Heart right ventricle (tissue), 16 donors: ENCODE results near the gene ZNF273. TPM values are rescaled to one million over a fixed set of nuclear protein-coding genes. Genes with fewer than 3 reads are reported as not detected.

Experiments used
- ATAC-seq, 8 donors: fragments of 200-7000 bp; cut with Tn5 transposase; one replicate each; pipeline ENCODE4 v1.9.1; 2020; ENCODE audit warnings: mild to moderate bottlenecking in 8 of 8, moderate library complexity in 8 of 8, moderate number of reproducible peaks in 1 of 8
- DNase-seq, 2 donors: peaks; one replicate each; pipeline ENCODE4 v3.0.0-alpha.2; 2020
- H3K27ac ChIP-seq, 10 donors: fragments of 200-600 bp; sonication (generic) in 2 of 10; one replicate each; pipeline versions ENCODE4 v1.5.0 to v1.8.0; 2020 to 2022; ENCODE audit warnings: mild to moderate bottlenecking in 3 of 10
- H3K27me3 ChIP-seq, 7 donors: fragments of 200-600 bp; one replicate each; pipeline ENCODE4 v1.8.0; 2021 to 2022; ENCODE audit warnings: mild to moderate bottlenecking in 2 of 7
- H3K36me3 ChIP-seq, 9 donors: fragments of 200-600 bp; sonication (generic) in 1 of 9; one replicate each; pipeline versions ENCODE4 v1.5.0 to v1.8.0; 2020 to 2022; ENCODE audit warnings: mild to moderate bottlenecking in 2 of 9
- H3K4me1 ChIP-seq, 9 donors: fragments of 200-600 bp; sonication (generic) in 1 of 9; one replicate each; pipeline versions ENCODE4 v1.5.0 to v1.8.0; 2020 to 2022; ENCODE audit warnings: mild to moderate bottlenecking in 4 of 9
- H3K4me3 ChIP-seq, 10 donors: fragments of 200-600 bp; sonication (generic) in 2 of 10; one replicate each; pipeline versions ENCODE4 v1.5.0 to v1.8.0; 2020 to 2022; ENCODE audit warnings: mild to moderate bottlenecking in 7 of 10, moderate library complexity in 2 of 10
- H3K9me3 ChIP-seq, 11 donors: fragments of 200-600 bp in 10 of 11; sonication (generic) in 2 of 11; one replicate each; pipeline versions ENCODE4 v1.5.0 to v1.8.0; 2013 to 2022; ENCODE audit warnings: mild to moderate bottlenecking in 2 of 11, control low read depth in 1 of 11, moderate library complexity in 1 of 11
- WGBS, 2 donors: extraction: QIAGEN DNeasy Blood & Tissue Kit; methylation state at CpG; one replicate each; pipeline ENCODE4 v1.1.7; 2013; ENCODE audit warnings: inconsistent platforms in 1 of 2; 5-methylcytosine and 5-hydroxymethylcytosine counted together
- intact Hi-C, 10 donors: fragments of 100-400 bp; cut with DNase I; formaldehyde crosslinking; loops; one replicate each; pipeline versions ENCODE4 v1.11.1 to v1.14.2; 2022
- polyA plus RNA-seq, 2 donors: library from polyadenylated mRNA; stranded (reverse); fragments of 200-250 nt; gene quantifications; one replicate each; pipeline ENCODE4 v1.2.3, GENCODE V29; 2013
- total RNA-seq, 10 donors: library from RNA; stranded (reverse); fragmentation: NEBNext Ultra II Directional in 3 of 10; extraction: Animal tissue kit (Norgen Biotek cat#: 25700) in 3 of 10; gene quantifications; one replicate each; pipeline versions ENCODE4 v1.2.1 to v1.2.4, GENCODE V29; 2021 to 2023
- TF ChIP-seq, protein P1 (sequence below), 9 donors: fragments of 200-600 bp; sonication (generic) in 2 of 9; IDR thresholded peaks; one replicate each; pipeline versions ENCODE4 v1.5.0 to v1.8.0; 2021 to 2022; ENCODE audit warnings: antibody characterized with exemption in 9 of 9, mild to moderate bottlenecking in 5 of 9, moderate library complexity in 1 of 9
- donor health status: Arrhythmogenic right ventricular cardiomyopathy.
- donor health status: ischemic (EF 13 %, LVEDD 7.1; RV severe dilation, severe dysfunction).
- donor health status: healthy with polysubstance abuse.
- donor health status: DM: no; HTN: yes; CAD: no.
- donor health status: DM: no; HTN: no; CAD: no.
- donor health status: ischemic (EF 25% LVEDD 6.9; RV normal size, moderate dysfunction).
- donor health status: ischemic (EF 25% LVEDD 5.7; RV mildly dilated, moderate dysfunction).
- donor health status: healthy.
- donor health status: DM: yes; HTN: yes; CAD: no.
- donor health status: Ischemic cardiomyopathy.
- donor health status: ischemic (EF 35%, LVEDD 5.7; RV mildly dilated, moderate dysfunction).
- donor health status: nonischemic (EF 11% LVEDD 7.7; RV severe dilation, severe dysfunction).
- donor health status: DM: yes; HTN: yes; CAD: no.
- donor health status: PGD.
- donor health status: ischemic (EF 29% LVEDD 5.4; RV normal size, mild dysfunction).
- donor health status: nonischemic (EF 23%, LVEDD 6.1; RV moderate dilation, normal function).

ZNF273 gene
- total and polyA plus RNA-seq, 12 donors, result 0.90 to 3.1 (median 1.6) TPM

DNA sequence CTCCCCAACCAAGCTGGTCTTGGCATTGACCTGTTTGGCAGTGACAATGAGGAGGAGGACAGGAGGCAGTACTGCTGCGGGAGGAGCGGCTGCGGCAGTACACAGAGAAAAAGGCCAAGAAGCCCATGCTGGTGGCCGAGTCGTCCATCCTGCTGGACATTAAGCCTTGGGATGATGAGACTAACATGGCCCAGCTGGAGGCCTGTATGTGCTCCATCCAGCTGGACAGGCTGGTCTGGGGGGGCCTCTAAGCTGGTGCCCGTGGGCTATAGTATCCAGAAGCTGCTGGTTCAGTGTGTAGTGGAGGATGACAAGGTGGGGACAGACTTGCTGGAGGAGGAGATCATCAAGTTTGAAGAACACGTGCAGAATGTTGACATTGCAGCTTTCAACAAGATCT is 39.1 kb upstream of the ZNF273 start:
- peaks cover 0 to 7% (median 0%) of the 10 kb centered on the region in 11 donors for H3K9me3 ChIP-seq
- TF ChIP-seq, protein P1, sequence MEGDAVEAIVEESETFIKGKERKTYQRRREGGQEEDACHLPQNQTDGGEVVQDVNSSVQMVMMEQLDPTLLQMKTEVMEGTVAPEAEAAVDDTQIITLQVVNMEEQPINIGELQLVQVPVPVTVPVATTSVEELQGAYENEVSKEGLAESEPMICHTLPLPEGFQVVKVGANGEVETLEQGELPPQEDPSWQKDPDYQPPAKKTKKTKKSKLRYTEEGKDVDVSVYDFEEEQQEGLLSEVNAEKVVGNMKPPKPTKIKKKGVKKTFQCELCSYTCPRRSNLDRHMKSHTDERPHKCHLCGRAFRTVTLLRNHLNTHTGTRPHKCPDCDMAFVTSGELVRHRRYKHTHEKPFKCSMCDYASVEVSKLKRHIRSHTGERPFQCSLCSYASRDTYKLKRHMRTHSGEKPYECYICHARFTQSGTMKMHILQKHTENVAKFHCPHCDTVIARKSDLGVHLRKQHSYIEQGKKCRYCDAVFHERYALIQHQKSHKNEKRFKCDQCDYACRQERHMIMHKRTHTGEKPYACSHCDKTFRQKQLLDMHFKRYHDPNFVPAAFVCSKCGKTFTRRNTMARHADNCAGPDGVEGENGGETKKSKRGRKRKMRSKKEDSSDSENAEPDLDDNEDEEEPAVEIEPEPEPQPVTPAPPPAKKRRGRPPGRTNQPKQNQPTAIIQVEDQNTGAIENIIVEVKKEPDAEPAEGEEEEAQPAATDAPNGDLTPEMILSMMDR (IDR thresholded peaks at IDR 0.05), result no peak
- no peaks in the 10 kb centered on the region for H3K4me1 ChIP-seq
- H3K4me3 ChIP-seq, result no peak overlapping the region
- WGBS, 2 donors, result 79 to 83% methylated on average over 7 of the region's 7 CpGs
- no peak overlapping the region for H3K27ac ChIP-seq
- intact Hi-C loops, result no loop called here
- peaks cover 0 to 11% (median 0%) of the 10 kb centered on the region in 7 donors for H3K27me3 ChIP-seq
- ATAC-seq (no peak), DNase-seq (no peak)
- no peaks in the 10 kb centered on the region for H3K36me3 ChIP-seq

DNA sequence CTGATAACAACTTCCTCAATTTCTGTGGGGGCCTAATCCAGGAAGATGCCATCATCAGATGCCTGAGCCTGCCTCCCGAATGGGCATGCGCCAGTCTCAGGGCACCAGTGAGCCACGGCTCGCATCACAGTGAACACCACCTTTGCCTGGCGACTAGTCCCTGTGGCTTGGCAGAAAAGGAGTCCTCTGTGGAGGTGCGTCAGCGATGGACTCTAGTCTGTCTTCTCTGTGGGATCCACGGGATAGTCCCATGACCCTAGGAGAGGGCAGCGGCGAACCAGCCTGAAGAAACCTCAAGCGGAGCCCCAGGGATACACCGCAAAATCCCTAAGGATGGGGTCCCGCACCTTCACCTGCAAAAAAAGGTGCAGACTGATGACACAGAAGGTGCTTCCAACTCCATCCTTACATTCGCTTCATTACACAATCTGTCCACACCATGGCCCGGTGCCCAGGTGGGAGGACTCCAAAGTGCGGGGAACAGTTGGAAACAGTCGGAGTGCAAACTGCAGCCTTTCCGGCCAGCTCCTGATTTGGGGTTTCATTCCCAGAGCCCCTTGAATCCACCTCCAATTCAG is 35.1 kb upstream of the ZNF273 start:
- intact Hi-C loops, result no loop called here
- WGBS, 2 donors, result 89 to 90% methylated on average over 18 of the region's 18 CpGs
- Histone ChIP-seq H3K4me3 (no peak overlapping the region), H3K27ac (no peak overlapping the region), H3K36me3 (no peaks in the 10 kb centered on the region), H3K9me3 (peaks cover 0 to 7% (median 0%) of the 10 kb centered on the region in 11 donors), H3K27me3 (peaks cover 0 to 15% (median 0%) of the 10 kb centered on the region in 7 donors), H3K4me1 (no peaks in the 10 kb centered on the region)
- TF ChIP-seq, protein P1 (IDR thresholded peaks at IDR 0.05), result no peak
- ATAC-seq (no peak), DNase-seq (no peak)

DNA sequence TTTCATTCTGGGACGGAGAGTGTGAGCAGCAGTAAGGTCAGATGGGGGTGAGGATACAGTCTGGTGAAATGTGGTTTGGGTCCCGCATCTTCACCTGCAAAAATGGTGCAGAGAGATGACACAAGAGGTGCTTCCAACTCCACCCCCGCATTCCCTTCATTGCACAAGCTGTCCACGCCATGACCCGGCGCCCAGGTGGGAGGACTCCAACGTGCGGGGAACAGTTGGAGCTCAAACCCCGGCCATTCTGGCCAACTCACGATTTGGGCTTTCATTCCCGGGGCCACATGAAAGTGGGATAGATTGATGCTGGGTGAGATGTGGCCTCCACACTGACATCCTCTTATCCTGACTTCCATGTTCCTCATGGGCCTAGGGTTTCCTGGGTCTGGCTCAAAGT is 34.6 kb upstream of the ZNF273 start:
- H3K36me3 ChIP-seq, result no peaks in the 10 kb centered on the region
- ATAC-seq (no peak), DNase-seq (no peak)
- H3K27me3 ChIP-seq, result peaks cover 0 to 18% (median 0%) of the 10 kb centered on the region in 7 donors
- peaks cover 0 to 4% (median 0%) of the 10 kb centered on the region in 11 donors for H3K9me3 ChIP-seq
- H3K4me1 ChIP-seq, result no peaks in the 10 kb centered on the region
- TF ChIP-seq, protein P1 (IDR thresholded peaks at IDR 0.05), result no peak
- intact Hi-C loops, result no loop called here
- 91% methylated on average over 11 of the region's 11 CpGs for WGBS, 2 donors
- no peak overlapping the region for H3K4me3 ChIP-seq
- no peak overlapping the region for H3K27ac ChIP-seq

DNA sequence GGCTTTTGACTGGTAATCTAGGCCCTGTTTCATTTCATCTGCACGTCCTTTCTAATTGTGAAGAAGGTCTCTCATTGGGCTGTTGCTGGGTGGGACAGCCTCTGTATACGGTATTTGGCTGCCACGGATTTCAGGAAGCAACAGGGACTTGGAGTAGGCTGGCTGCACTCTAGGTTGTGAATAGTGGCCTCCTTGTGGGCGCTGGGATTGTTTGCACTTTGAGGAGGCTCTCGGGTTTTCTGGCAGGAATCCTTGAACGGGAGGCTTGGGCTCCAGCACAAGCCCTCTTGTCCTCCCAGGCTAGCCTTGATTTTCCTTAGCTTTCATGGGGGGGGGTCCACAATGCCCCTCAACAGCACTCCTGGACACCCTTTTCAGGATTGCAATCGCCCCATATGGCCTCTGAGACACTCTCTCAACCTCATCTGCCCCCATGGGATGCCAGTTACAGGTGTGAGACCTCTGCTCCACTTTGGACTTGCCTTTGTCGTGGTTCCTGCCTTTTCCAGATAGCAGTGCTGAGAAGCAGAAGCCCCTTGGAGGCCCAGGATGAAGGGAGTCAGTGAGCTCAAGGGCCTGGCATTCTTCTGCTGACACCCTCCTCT is 33.9 kb upstream of the ZNF273 start:
- ATAC-seq (no peak), DNase-seq (no peak)
- no peaks in the 10 kb centered on the region for H3K4me1 ChIP-seq
- TF ChIP-seq, protein P1 (IDR thresholded peaks at IDR 0.05), result no peak
- intact Hi-C loops, result no loop called here
- H3K27me3 ChIP-seq, result peaks cover 0 to 18% (median 0%) of the 10 kb centered on the region in 7 donors
- H3K4me3 ChIP-seq, result no peak overlapping the region
- 70 to 74% methylated on average over 8 of the region's 8 CpGs for WGBS, 2 donors
- no peak overlapping the region for H3K27ac ChIP-seq
- no peaks in the 10 kb centered on the region for H3K9me3 ChIP-seq
- H3K36me3 ChIP-seq, result no peaks in the 10 kb centered on the region
